Uterus (tissue), 4 donors: Measurements from ENCODE around the gene CDH12. TPM values are rescaled to one million over a fixed set of nuclear protein-coding genes. Genes with fewer than 3 reads are reported as not detected.
"Not testable (repeated sequence)": the region's sequence is repeated elsewhere in the genome, so short reads cannot be mapped to it uniquely, and the experiment has no call there.

Experiments
- DNase-seq, 2 donors: peaks; one replicate each; pipeline ENCODE4 v3.0.0-alpha.2; 2019 to 2020
- H3K27ac ChIP-seq, 2 donors: fragments of 200-600 bp; sonication (generic); 1 replicate in 1 of 2; 2 replicates in 1 of 2; pipeline ENCODE4 v1.5.1; 2016 to 2018
- H3K27me3 ChIP-seq, 2 donors: fragments of 200-600 bp; sonication (generic); one replicate each; pipeline ENCODE4 v1.5.1; 2018 to 2019; ENCODE audit warnings: control low read depth in 1 of 2
- H3K36me3 ChIP-seq, 2 donors: fragments of 200-600 bp; sonication (generic); one replicate each; pipeline ENCODE4 v1.5.1; 2019; ENCODE audit warnings: control low read depth in 1 of 2
- H3K4me1 ChIP-seq, 2 donors: fragments of 200-600 bp; sonication (generic); one replicate each; pipeline ENCODE4 v1.5.1; 2018 to 2019; ENCODE audit warnings: control low read depth in 1 of 2
- H3K4me3 ChIP-seq, 2 donors: fragments of 200-600 bp; sonication (generic); 1 replicate in 1 of 2; 2 replicates in 1 of 2; pipeline ENCODE4 v1.5.1; 2018 to 2019; ENCODE audit warnings: mild to moderate bottlenecking in 1 of 2
- H3K9me3 ChIP-seq, 2 donors: fragments of 200-600 bp; sonication (generic); one replicate each; pipeline ENCODE4 v1.5.1; 2019; ENCODE audit warnings: control low read depth in 1 of 2
- CTCF ChIP-seq, 4 experiments: fragments of 200-600 bp in 2 of 4; fragments of 450-650 bp in 2 of 4; sonication (generic) in 2 of 4; IDR thresholded peaks; one replicate each; pipeline ENCODE4 v1.5.1; 2016 to 2019; ENCODE audit warnings: antibody characterized with exemption in 4 of 4, mild to moderate bottlenecking in 2 of 4, moderate library complexity in 1 of 4
- POLR2A ChIP-seq, 2 donors: fragments of 450-650 bp; IDR thresholded peaks; one replicate each; pipeline ENCODE4 v1.6.1; 2016; ENCODE audit warnings: antibody characterized with exemption in 2 of 2, mild to moderate bottlenecking in 1 of 2, moderate library complexity in 1 of 2
- intact Hi-C: fragments of 100-400 bp; cut with DNase I; formaldehyde crosslinking; loops from one replicate; pipeline ENCODE4 v1.15.1; 2023; ENCODE audit warnings: low total_unique reads
- total RNA-seq, 4 donors: library from RNA; depleted of rRNA in 3 of 4; stranded (reverse); fragments of >200 nt in 3 of 4; gene quantifications; one replicate each; pipeline versions ENCODE4 v1.1.0 to v1.2.4, GENCODE V29; 2014 to 2023
- donor health status: DM: yes; HTN: yes; CAD: no.

Gene CDH12
- total RNA-seq, 4 donors from 2014 or later, result 0.37 to 2.0 TPM; not detected in 2

- H3K36me3 ChIP-seq, result no peaks in the 10 kb centered on the region
- DNase-seq, result no peak
These were observed 39.3 kb upstream of the CDH12 start for GRCh38 chr5:22892441-22892840.

GRCh38 chr5:22889720-22890119, 36.6 kb upstream of the CDH12 start:
- Histone ChIP-seq H3K4me3 (no peak overlapping the region), H3K4me1 (no peaks in the 10 kb centered on the region), H3K36me3 (no peaks in the 10 kb centered on the region), H3K27me3 (no peaks in the 10 kb centered on the region), H3K9me3 (no peaks in the 10 kb centered on the region), H3K27ac (no peak overlapping the region)
- no peak for DNase-seq
- intact Hi-C loops, result no loop called here
- TF ChIP-seq CTCF (IDR thresholded peaks at IDR 0.05) (no peak), POLR2A (IDR thresholded peaks at IDR 0.05) (no peak)

More at GRCh38 chr5:22892441-22892840, 39.3 kb upstream of the CDH12 start:
- Histone ChIP-seq H3K4me3 (no peak overlapping the region), H3K27me3 (no peaks in the 10 kb centered on the region), H3K9me3 (no peaks in the 10 kb centered on the region), H3K27ac (no peak overlapping the region), H3K4me1 (no peaks in the 10 kb centered on the region)
- intact Hi-C loops, result no loop called here
- no peak for TF ChIP-seq CTCF (IDR thresholded peaks at IDR 0.05)
- no peak for TF ChIP-seq POLR2A (IDR thresholded peaks at IDR 0.05)

GRCh38 chr5:22887566-22887965, 34.4 kb upstream of the CDH12 start:
- TF ChIP-seq CTCF (IDR thresholded peaks at IDR 0.05), result no peak
- no peak for TF ChIP-seq POLR2A (IDR thresholded peaks at IDR 0.05)
- no peak for DNase-seq
- H3K4me1 ChIP-seq, result no peaks in the 10 kb centered on the region
- H3K4me3 ChIP-seq, result no peak overlapping the region
- H3K36me3 ChIP-seq, result no peaks in the 10 kb centered on the region
- H3K27me3 ChIP-seq, result no peaks in the 10 kb centered on the region
- intact Hi-C loops, result no loop called here
- H3K9me3 ChIP-seq, result no peaks in the 10 kb centered on the region
- H3K27ac ChIP-seq, result no peak overlapping the region

GRCh38 chr5:22858911-22859310, 5.8 kb upstream of the CDH12 start:
- H3K4me3 ChIP-seq, H3K27me3 ChIP-seq, DNase-seq, intact Hi-C loops, H3K27ac ChIP-seq, H3K4me1 ChIP-seq, H3K36me3 ChIP-seq, H3K9me3 ChIP-seq: not testable (repeated sequence)

GRCh38 chr5:22855824-22856223, 2.7 kb upstream of the CDH12 start:
- no peaks in the 10 kb centered on the region for H3K4me1 ChIP-seq
- H3K27ac ChIP-seq, result no peak overlapping the region
- intact Hi-C loops, result no loop called here
- H3K27me3 ChIP-seq, result peaks cover 0 to 7% of the 10 kb centered on the region in 2 donors
- no peak overlapping the region for H3K4me3 ChIP-seq
- no peaks in the 10 kb centered on the region for H3K9me3 ChIP-seq
- TF ChIP-seq POLR2A (IDR thresholded peaks at IDR 0.05) (no peak), CTCF (IDR thresholded peaks at IDR 0.05) (no peak)
- no peaks in the 10 kb centered on the region for H3K36me3 ChIP-seq
- DNase-seq, result no peak

GRCh38 chr5:22850981-22851380, 2.2 kb downstream of the CDH12 start:
- no peak overlapping the region for H3K4me3 ChIP-seq
- H3K27me3 ChIP-seq, result peaks cover 0 to 12% of the 10 kb centered on the region in 2 donors
- intact Hi-C loops, result no loop called here
- no peak for DNase-seq
- no peaks in the 10 kb centered on the region for H3K36me3 ChIP-seq
- TF ChIP-seq CTCF (IDR thresholded peaks at IDR 0.05) (no peak), POLR2A (IDR thresholded peaks at IDR 0.05) (no peak)
- H3K27ac ChIP-seq, result no peak overlapping the region
- H3K9me3 ChIP-seq, result no peaks in the 10 kb centered on the region
- no peaks in the 10 kb centered on the region for H3K4me1 ChIP-seq
